Measurements from ENCODE around the gene SH3BP5L.

DNA sequence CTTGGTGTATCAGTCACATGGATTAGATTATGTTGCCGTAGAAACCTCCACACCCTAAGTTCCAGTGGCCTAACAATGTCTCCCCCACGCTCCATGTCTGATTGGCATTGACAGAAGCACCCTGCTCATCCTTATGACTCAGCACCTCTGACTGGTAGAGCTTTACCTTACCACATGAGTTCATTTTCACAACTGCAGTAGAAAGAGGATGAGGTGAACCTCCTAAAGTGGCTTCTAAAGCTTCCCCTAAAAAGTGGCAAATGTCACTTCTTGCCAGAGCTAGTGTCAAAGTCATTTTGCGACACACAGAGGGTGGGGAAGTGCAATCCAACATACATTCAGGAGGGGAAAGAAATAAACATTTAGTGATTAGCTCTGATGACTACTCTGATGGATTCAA lies 39.6 kb downstream of the SH3BP5L start:
- TF ChIP-seq, protein P1, sequence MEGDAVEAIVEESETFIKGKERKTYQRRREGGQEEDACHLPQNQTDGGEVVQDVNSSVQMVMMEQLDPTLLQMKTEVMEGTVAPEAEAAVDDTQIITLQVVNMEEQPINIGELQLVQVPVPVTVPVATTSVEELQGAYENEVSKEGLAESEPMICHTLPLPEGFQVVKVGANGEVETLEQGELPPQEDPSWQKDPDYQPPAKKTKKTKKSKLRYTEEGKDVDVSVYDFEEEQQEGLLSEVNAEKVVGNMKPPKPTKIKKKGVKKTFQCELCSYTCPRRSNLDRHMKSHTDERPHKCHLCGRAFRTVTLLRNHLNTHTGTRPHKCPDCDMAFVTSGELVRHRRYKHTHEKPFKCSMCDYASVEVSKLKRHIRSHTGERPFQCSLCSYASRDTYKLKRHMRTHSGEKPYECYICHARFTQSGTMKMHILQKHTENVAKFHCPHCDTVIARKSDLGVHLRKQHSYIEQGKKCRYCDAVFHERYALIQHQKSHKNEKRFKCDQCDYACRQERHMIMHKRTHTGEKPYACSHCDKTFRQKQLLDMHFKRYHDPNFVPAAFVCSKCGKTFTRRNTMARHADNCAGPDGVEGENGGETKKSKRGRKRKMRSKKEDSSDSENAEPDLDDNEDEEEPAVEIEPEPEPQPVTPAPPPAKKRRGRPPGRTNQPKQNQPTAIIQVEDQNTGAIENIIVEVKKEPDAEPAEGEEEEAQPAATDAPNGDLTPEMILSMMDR (conservative IDR thresholded peaks at IDR 0.05 in 1 of 2, IDR thresholded peaks at IDR 0.05 in 1 of 2; ENCODE audit: low read depth in 1 of 2, low read length in 2 of 2): no peak
- no peak for TF ChIP-seq EZH2 (IDR thresholded peaks at IDR 0.05; ENCODE audit: low read length, missing control alignments)

Measured in fibroblast of lung (primary cell).